Neuronal stem cell (in vitro differentiated cells): ENCODE results near the gene CLEC7A.

Experiments
- DNase-seq: peaks from one replicate; pipeline ENCODE4 v3.0.0-alpha.2; 2013; ENCODE audit warnings: low spot score
- H2AFZ ChIP-seq: one replicate; pipeline ENCODE4 v1.6.1; 2013; ENCODE audit warnings: mild to moderate bottlenecking, low read length, inconsistent platforms
- H2AK5ac ChIP-seq: 2 replicates; pipeline ENCODE4 v1.6.1; 2013; ENCODE audit warnings: low read depth, mild to moderate bottlenecking, inconsistent platforms, low read length, moderate library complexity, mixed read lengths
- H2BK120ac ChIP-seq: 2 replicates; pipeline ENCODE4 v1.6.1; 2013; ENCODE audit warnings: low read depth, mild to moderate bottlenecking, inconsistent platforms, low read length, moderate library complexity, mixed read lengths
- H2BK12ac ChIP-seq: one replicate; pipeline ENCODE4 v1.6.1; 2013; ENCODE audit warnings: low read length, inconsistent platforms
- H2BK15ac ChIP-seq: 2 replicates; pipeline ENCODE4 v1.6.1; 2013; ENCODE audit warnings: mild to moderate bottlenecking, low read length, inconsistent platforms, mixed read lengths
- H2BK5ac ChIP-seq: one replicate; pipeline ENCODE4 v1.6.1; 2013; ENCODE audit warnings: inconsistent platforms, mild to moderate bottlenecking, low read length, moderate library complexity
- H3K14ac ChIP-seq: one replicate; pipeline ENCODE4 v1.6.1; 2013; ENCODE audit warnings: low read length, inconsistent platforms
- H3K18ac ChIP-seq: 2 replicates; pipeline ENCODE4 v1.6.1; 2013; ENCODE audit warnings: low read length, inconsistent platforms
- H3K23ac ChIP-seq: 2 replicates; pipeline ENCODE4 v1.6.1; 2013; ENCODE audit warnings: low read depth, mild to moderate bottlenecking, mixed read lengths, low read length, inconsistent platforms; ENCODE audit not compliant: poor library complexity
- H3K27ac ChIP-seq: replicated peaks from 3 replicates; pipeline ENCODE4 v1.5.1; 2013; ENCODE audit warnings: low read length, inconsistent platforms
- H3K27me3 ChIP-seq, 3 experiments: 2 replicates each; pipeline ENCODE4 v1.6.1; 2013; ENCODE audit warnings: low read length in 3 of 3, mild to moderate bottlenecking in 2 of 3, inconsistent platforms in 1 of 3, low read depth in 1 of 3, mixed read lengths in 1 of 3, moderate library complexity in 1 of 3; ENCODE audit not compliant: control insufficient read depth in 3 of 3, insufficient read depth in 3 of 3
- H3K36me3 ChIP-seq, 2 donors: replicated peaks in 1 of 2; 2 replicates each; pipeline ENCODE4 v1.6.1; 2013; ENCODE audit warnings: low read length in 2 of 2; ENCODE audit not compliant: control insufficient read depth in 2 of 2, insufficient read depth in 2 of 2
- H3K4ac ChIP-seq: 2 replicates; pipeline ENCODE4 v1.6.1; 2013; ENCODE audit warnings: inconsistent platforms, mild to moderate bottlenecking, low read length, moderate library complexity
- H3K4me1 ChIP-seq, 2 donors: 1 replicate in 1 of 2; 2 replicates in 1 of 2; pipeline ENCODE4 v1.6.1; 2013; ENCODE audit warnings: low read length in 2 of 2, low read depth in 1 of 2; ENCODE audit not compliant: control insufficient read depth in 2 of 2, insufficient read depth in 1 of 2
- H3K4me2 ChIP-seq: one replicate; pipeline ENCODE4 v1.6.1; 2013; ENCODE audit warnings: mild to moderate bottlenecking, low read length, inconsistent platforms; ENCODE audit not compliant: insufficient read depth, poor library complexity, severe bottlenecking
- H3K4me3 ChIP-seq, 2 donors: 2 replicates each; pipeline ENCODE4 v1.5.1; 2013; ENCODE audit warnings: low read length in 2 of 2, mild to moderate bottlenecking in 2 of 2, inconsistent platforms in 1 of 2, moderate library complexity in 1 of 2
- H3K79me1 ChIP-seq: one replicate; pipeline ENCODE4 v1.6.1; 2013; ENCODE audit warnings: low read depth, mild to moderate bottlenecking, inconsistent platforms, low read length, moderate library complexity
- H3K9ac ChIP-seq: one replicate; pipeline ENCODE4 v1.6.1; 2013; ENCODE audit warnings: mild to moderate bottlenecking, low read depth, low read length, inconsistent platforms; ENCODE audit not compliant: poor library complexity
- H3K9me3 ChIP-seq, 2 donors: replicated peaks in 1 of 2; 2 replicates each; pipeline versions ENCODE3 to v1.6.1; 2013; ENCODE audit warnings: low read length in 2 of 2, mild to moderate bottlenecking in 2 of 2, inconsistent platforms in 1 of 2, low read depth in 1 of 2, mixed read lengths in 1 of 2, moderate library complexity in 1 of 2; ENCODE audit not compliant: control insufficient read depth in 2 of 2, insufficient read depth in 1 of 2
- H4K8ac ChIP-seq: one replicate; pipeline ENCODE4 v1.6.1; 2013; ENCODE audit warnings: low read depth, mild to moderate bottlenecking, inconsistent platforms, low read length, moderate library complexity
- H4K91ac ChIP-seq: one replicate; pipeline ENCODE4 v1.6.1; 2013; ENCODE audit warnings: low read length, low read depth, mild to moderate bottlenecking, inconsistent platforms; ENCODE audit not compliant: poor library complexity
- WGBS, 2 donors: extraction: QIAGEN DNeasy Blood & Tissue Kit; methylation state at CpG; one replicate each; pipeline ENCODE4 v1.1.7; 2013; ENCODE audit warnings: missing lambda C conversion rate in 2 of 2, mixed read lengths in 1 of 2; ENCODE audit not compliant: insufficient read length in 2 of 2, insufficient replicate concordance in 1 of 2; ENCODE audit errors: extremely low coverage in 2 of 2; 5-methylcytosine and 5-hydroxymethylcytosine counted together

Gene CLEC7A

GRCh38 chr12:10159280-10159679 is 29.3 kb upstream of the CLEC7A start:
- Histone ChIP-seq H3K27ac (no peak overlapping the region), H3K79me1 (no peaks in the 10 kb centered on the region), H3K14ac (no peak overlapping the region), H3K4me2 (no peak overlapping the region), H4K8ac (no peak overlapping the region), H3K4ac (no peak overlapping the region), H2BK5ac (no peak overlapping the region), H3K4me1 (no peaks in the 10 kb centered on the region), H2BK12ac (no peak overlapping the region), H2AFZ (no peak overlapping the region), H3K9ac (no peak overlapping the region), H4K91ac (no peak overlapping the region), H2BK15ac (no peak overlapping the region), H3K36me3 (no peaks in the 10 kb centered on the region), H3K23ac (no peak overlapping the region), H3K4me3 (no peak overlapping the region), H3K18ac (no peak overlapping the region), H2AK5ac (no peak overlapping the region), H3K27me3 (peaks cover 0 to 8% (median 0%) of the 10 kb centered on the region in 3 experiments), H2BK120ac (no peak overlapping the region), H3K9me3 (no peaks in the 10 kb centered on the region)
- WGBS, 2 donors = no CpG with 5 or more reads among the region's 3 CpGs
- no peak for DNase-seq

- Histone ChIP-seq H3K4me1 (peaks cover 0 to 5% of the 10 kb centered on the region in 2 donors), H2BK15ac (no peak overlapping the region), H3K9me3 (no peaks in the 10 kb centered on the region), H3K36me3 (no peaks in the 10 kb centered on the region), H2BK120ac (no peak overlapping the region), H2AK5ac (no peak overlapping the region), H3K4me3 (no peak overlapping the region), H2BK5ac (no peak overlapping the region), H2AFZ (no peak overlapping the region), H3K4me2 (no peak overlapping the region), H2BK12ac (no peak overlapping the region), H3K14ac (no peak overlapping the region), H3K18ac (no peak overlapping the region), H3K9ac (no peak overlapping the region), H3K4ac (no peak overlapping the region), H3K23ac (no peak overlapping the region), H4K91ac (no peak overlapping the region), H3K27me3 (peaks cover 0 to 15% (median 0%) of the 10 kb centered on the region in 3 experiments), H3K79me1 (no peaks in the 10 kb centered on the region), H3K27ac (no peak overlapping the region), H4K8ac (no peak overlapping the region)
- DNase-seq = no peak
- no CpG with 5 or more reads among the region's 2 CpGs for WGBS, 2 donors
Observed at GRCh38 chr12:10158406-10158805, 28.4 kb upstream of the CLEC7A start.

- Histone ChIP-seq H3K9ac (no peak overlapping the region), H3K4me1 (peaks cover 0 to 5% of the 10 kb centered on the region in 2 donors), H2AK5ac (no peak overlapping the region), H3K4ac (no peak overlapping the region), H2BK15ac (no peak overlapping the region), H2BK120ac (no peak overlapping the region), H3K4me3 (no peak overlapping the region), H3K9me3 (no peaks in the 10 kb centered on the region), H3K14ac (no peak overlapping the region), H2AFZ (no peak overlapping the region), H3K23ac (no peak overlapping the region), H4K8ac (no peak overlapping the region), H3K27me3 (peaks cover 0 to 15% (median 0%) of the 10 kb centered on the region in 3 experiments), H3K27ac (no peak overlapping the region), H3K18ac (no peak overlapping the region), H2BK5ac (no peak overlapping the region), H3K4me2 (no peak overlapping the region), H3K79me1 (no peaks in the 10 kb centered on the region), H2BK12ac (no peak overlapping the region), H4K91ac (no peak overlapping the region), H3K36me3 (no peaks in the 10 kb centered on the region)
- no CpG with 5 or more reads among the region's 3 CpGs for WGBS, 2 donors
- no peak for DNase-seq
Observed at GRCh38 chr12:10155966-10156365, 26.0 kb upstream of the CLEC7A start.

- Histone ChIP-seq H3K36me3 (no peaks in the 10 kb centered on the region), H3K18ac (peak overlapping the region; percentile 97), H3K9ac (no peak overlapping the region), H3K4me1 (peaks cover 0 to 5% of the 10 kb centered on the region in 2 donors), H2BK15ac (peak overlapping the region; percentile 15), H2BK120ac (no peak overlapping the region), H4K91ac (no peak overlapping the region), H3K4ac (no peak overlapping the region), H2AK5ac (no peak overlapping the region), H2AFZ (peak overlapping the region; percentile 93), H3K4me3 (peak overlapping the region; percentile 43 to 71), H3K23ac (no peak overlapping the region), H4K8ac (no peak overlapping the region), H3K4me2 (peak overlapping the region; percentile 90), H3K27me3 (peaks cover 0 to 10% (median 0%) of the 10 kb centered on the region in 3 experiments), H3K79me1 (no peaks in the 10 kb centered on the region), H2BK12ac (no peak overlapping the region), H3K9me3 (no peaks in the 10 kb centered on the region), H2BK5ac (peak overlapping the region; percentile 54), H3K27ac (no peak overlapping the region), H3K14ac (no peak overlapping the region)
- no CpG with 5 or more reads among the region's 6 CpGs for WGBS, 2 donors
- no peak for DNase-seq
Observed at GRCh38 chr12:10154145-10154496, 24.1 kb upstream of the CLEC7A start.
